ENCODE data around the gene SOWAHC.
"Not testable (repeated sequence)": the region's sequence is repeated elsewhere in the genome, so short reads cannot be mapped to it uniquely, and the experiment has no call there.

SOWAHC gene

GRCh38 chr2:109613922-109614714 is at the start of gene SOWAHC, which contains the start of gene SEPTIN10:
TSS of gene SOWAHC (plus strand) at chr2:109614364. CDS start at chr2:109614490, 126 bp downstream.
TSS of gene SEPTIN10 (minus strand) at chr2:109613966. CDS start at chr2:109613827, 139 bp downstream.
- ATAC-seq (peak; percentile 87), DNase-seq (peak; percentile 80)

- DNase-seq = no peak
- ATAC-seq = no peak
Observed at GRCh38 chr2:109575373-109575772, 38.8 kb upstream of the SOWAHC start.

GRCh38 chr2:109577630-109578029 is 36.5 kb upstream of the SOWAHC start:
- DNase-seq, ATAC-seq: not testable (repeated sequence)

DNA sequence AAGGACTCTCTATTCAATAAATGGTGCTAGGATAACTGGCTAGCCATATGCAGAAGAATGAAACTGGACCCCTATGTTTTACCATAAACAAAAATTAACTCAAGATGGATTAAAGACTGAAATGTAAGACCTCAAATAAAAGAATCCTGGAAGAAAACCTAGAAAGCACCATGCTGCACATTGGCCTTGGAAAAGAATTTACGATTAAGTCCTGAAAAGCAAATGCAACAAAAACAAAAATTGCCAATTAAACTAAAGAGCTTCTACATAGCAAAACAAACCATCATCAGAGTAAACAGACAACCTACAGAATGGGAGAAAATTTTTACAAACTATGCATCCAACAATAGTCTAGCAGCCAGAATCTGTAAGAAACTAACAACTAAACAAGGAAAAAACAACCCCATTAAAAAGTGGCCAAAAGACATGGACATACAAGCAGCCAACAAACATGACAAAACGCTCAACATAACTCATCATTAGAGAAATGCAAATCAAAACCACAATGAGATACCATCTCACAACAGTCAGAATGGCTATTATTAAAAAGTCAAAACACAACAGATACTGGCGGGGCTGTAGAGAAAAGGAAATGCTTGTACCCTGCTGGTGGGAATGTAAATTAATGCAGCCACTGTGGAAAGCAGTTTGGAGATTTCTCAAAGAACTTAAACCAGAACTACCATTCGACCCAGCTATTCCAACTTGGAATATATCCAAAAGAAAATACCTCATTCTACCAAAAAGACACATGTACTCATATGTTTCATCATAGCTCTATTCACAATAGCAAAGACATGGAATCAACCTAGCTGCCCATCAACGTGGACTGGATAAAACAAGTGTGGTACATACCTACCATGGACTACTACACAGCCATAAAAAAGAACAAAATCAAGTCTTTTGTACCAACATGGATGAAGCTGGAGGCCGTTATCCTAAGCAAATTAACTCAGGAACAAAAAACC is 31.0 kb upstream of the SOWAHC start:
- no peak for ATAC-seq
- DNase-seq = no peak

DNA sequence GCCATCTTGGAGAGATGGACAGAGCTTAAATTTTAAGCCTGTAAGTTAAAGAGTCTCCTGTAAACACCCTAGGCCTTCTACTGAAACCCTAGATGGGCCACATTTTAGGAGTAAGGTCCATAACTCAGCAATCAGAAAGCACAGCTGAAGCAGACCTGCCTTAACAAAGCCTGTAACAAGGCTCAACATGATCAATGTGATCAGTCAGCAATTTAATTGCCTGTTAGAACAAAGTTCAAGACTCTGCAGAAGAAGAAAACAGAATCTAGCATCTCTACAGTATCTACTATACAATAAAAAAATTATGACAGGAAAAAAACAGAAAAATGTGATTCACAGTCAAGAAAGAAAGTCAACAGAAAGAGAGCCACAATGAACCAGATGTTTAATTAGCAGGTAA is 27.5 kb upstream of the SOWAHC start:
- ATAC-seq (no peak), DNase-seq (no peak)

GRCh38 chr2:109591206-109591605 is 23.0 kb upstream of the SOWAHC start:
- ATAC-seq = no peak
- DNase-seq = no peak

DNA sequence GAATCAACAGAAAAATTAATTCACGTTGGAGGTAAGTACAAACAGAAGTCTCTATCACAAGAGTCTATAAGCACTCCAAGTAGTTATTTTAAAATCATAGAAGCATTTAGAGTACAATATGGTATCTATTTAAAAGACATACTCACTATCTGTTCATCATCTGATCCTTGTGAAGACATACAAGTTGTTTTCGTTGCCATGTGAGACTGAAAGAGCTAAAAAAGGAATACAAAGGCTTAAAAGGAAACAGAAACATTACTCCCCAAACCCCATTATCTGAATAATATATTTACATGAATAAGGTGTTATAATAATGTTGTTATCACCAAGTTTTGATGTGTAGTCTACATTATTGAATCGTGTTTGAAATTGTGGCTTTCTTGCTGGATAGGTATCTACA is 21.3 kb upstream of the SOWAHC start:
- DNase-seq (no peak), ATAC-seq (no peak)

DNA sequence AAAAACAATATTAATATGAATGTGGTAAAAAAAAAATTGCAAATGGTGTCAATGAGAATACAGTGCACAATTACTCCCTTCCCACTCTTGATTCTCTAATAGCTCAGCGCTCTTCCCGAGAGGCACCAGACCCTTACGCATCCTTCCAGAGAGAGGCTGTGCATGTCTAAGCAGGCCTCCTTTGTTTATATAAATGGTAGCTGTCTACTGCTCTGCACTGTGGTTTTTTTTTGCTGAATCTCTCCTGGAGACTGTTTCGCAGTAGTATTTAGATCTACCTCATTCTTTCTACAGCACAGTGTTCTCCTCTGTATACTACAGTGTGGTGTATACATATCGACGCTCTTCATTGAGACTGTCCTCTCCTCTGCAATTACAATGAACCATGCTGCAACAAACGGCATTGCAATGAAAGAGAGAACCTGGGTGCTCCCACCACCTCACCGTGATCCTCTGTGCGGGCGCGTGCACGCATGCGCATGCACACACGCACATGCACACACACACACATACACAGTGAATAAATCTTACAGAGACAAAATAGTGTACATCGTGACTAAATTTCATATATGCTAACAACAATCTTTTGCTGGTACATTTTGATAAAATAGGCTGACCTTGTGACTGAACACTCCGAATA is 19.8 kb upstream of the SOWAHC start:
- ATAC-seq (no peak), DNase-seq (no peak)

DNA sequence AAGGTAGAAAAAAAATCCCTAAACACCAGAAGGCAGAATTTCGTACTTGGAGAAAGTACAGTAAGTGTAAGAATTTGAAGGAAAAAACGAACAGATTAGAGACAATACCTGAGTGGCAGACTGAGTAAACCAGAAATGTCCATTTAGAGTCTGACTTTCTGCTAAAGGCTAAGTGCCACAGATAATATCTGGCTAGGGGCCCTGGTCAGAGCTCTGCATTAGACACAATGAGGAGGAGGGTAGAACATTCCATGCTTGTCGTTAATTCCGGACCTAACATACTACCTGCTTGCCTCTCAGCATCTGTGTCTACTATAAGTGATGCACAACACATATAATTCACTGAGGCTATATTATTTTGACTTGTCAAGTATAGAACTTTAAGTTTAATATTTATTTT is 18.5 kb upstream of the SOWAHC start:
- ATAC-seq (no peak), DNase-seq (no peak)

GRCh38 chr2:109597283-109597682 is 16.9 kb upstream of the SOWAHC start:
- DNase-seq (no peak), ATAC-seq (no peak)

GRCh38 chr2:109601783-109602182 is 12.4 kb upstream of the SOWAHC start:
- ATAC-seq (no peak), DNase-seq (no peak)

DNA sequence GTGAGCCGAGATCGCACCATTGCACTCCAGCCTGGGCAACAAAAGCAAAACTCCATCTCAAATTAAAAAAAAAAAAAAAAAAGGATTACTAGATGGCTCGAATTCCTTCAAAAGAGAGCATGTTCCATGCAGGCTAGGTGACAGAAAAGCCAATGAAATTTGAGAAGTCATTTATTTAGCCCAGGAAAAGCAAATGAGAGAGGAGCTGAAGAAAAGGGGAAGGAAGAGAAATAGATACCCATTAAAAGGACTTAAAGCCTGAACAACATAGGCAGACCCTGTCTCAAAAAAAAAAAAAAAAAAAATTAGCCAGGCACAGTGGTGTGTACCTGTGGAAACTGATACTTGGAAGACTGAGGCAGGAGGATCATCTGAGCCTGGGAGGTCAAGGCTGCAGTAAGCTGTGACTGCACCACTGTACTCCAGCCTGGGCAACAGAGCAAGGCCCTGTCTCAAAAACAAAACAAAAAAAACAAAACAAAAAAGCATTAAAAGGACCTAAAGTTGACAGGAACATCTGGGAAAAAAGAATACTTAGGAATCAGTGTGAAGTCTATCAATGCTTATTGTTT is 11.5 kb upstream of the SOWAHC start:
- DNase-seq = no peak
- no peak for ATAC-seq

DNA sequence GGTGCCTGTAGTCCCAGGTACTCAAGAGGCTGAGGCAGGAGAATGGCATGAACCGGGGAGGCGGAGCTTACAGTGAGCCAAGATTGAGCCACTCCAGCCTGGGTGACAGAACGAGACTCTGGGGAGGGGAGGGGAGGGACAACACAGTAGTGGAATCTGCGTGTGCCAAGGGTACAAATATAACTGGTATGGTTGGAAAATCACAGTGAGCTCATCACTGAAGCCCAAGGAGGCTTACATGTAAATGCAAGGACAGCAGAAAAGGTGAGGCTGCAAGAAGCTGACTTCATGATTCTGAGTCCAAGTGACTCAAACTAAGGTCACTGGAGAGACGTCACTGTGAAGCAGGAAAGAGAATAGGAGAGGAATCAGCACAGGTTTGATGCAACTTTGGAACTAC is 9.6 kb upstream of the SOWAHC start:
- DNase-seq = no peak
- ATAC-seq = no peak

DNA sequence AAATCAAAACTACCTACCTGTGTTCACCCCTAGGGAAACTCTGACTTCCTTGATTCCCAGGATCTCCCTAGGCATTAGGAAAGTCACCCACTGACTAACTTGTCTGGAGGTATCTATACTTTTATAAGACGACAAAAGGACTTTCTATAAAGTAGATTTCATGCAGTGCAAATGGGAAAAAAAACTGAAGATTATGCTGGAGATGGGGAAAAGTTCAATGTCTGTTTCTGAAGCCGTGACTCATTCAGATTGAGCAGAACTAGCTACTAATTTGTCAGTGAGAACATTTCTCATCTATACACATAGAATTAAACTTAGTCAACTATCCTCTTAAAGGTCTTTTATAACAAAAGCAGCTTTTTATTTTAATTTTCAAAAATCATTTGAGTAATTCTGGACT is 6.4 kb upstream of the SOWAHC start:
- no peak for ATAC-seq
- DNase-seq = no peak

DNA sequence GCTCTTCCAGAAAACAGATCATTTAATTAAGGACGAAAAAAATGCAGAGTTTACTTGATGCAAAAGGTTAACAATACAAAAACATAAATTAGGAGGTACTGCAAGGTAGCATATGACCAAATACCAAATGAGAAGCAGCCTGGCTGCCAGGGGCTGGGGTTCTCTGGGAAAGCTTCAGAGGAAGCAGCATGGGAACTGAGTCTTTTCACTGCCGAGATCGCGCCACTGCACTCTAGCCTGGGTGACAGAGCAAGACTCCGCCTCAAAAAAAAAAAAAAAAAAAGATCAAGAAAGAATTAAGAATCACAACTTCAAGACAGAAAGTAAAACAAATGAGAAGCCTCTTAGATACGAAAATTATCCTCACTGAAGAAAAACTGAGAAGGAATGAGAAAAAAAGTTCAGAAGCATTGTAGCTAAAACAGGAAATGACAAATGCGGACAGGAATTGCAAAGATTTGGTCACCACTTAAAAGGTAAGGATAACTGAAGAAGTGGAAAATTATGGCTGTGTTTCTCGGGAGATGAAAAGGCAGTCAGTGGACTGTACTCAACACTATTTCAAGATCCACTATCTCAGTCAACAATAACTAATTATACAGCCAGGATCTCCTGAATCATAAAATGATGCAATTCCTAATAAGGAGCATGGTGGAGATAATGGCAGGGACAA is 4.7 kb upstream of the SOWAHC start:
- DNase-seq (no peak), ATAC-seq (no peak)

- DNase-seq = no peak
- ATAC-seq = no peak
Observed at GRCh38 chr2:109611467-109612095, 2.6 kb upstream of the SOWAHC start.

- no peak for DNase-seq
- ATAC-seq = peak; percentile 6
Observed at GRCh38 chr2:109613081-109613921, 863 bp upstream of the SOWAHC start.

GRCh38 chr2:109614715-109615636 is 812 bp downstream of the SOWAHC start:
- ATAC-seq (no peak), DNase-seq (peak; percentile 6)

- no peak for DNase-seq
- ATAC-seq = no peak
Observed at GRCh38 chr2:109615637-109616144, 1.5 kb downstream of the SOWAHC start.
